Measurements from ENCODE around the gene LAMTOR5.
"Not testable (repeated sequence)": the region's sequence is repeated elsewhere in the genome, so short reads cannot be mapped to it uniquely, and the experiment has no call there.

The LAMTOR5 gene

GRCh38 chr1:110403805-110404204 is 3.7 kb downstream of the LAMTOR5 start:
- Histone ChIP-seq H3K4me3 (ENCODE audit: low read depth, low read length) (no peak overlapping the region), H3K36me3 (peaks cover 74% of the 10 kb centered on the region)
- TF ChIP-seq CTCF (IDR thresholded peaks at IDR 0.05; ENCODE audit: low read depth, low read length), result no peak

GRCh38 chr1:110396259-110396958 is 11.1 kb downstream of the LAMTOR5 start:
- not testable (repeated sequence) for H3K9me3 ChIP-seq (ENCODE audit: severe bottlenecking); DNase-seq; H3K27ac ChIP-seq; H3K27me3 ChIP-seq (ENCODE audit: insufficient read depth, low read depth, severe bottlenecking); H3K4me3 ChIP-seq (ENCODE audit: low read depth, low read length)
- peaks cover 44% of the 10 kb centered on the region for H3K36me3 ChIP-seq

More at GRCh38 chr1:110403805-110404204, 3.7 kb downstream of the LAMTOR5 start:
- H3K27ac ChIP-seq, result no peak overlapping the region
- H3K27me3 ChIP-seq (ENCODE audit: insufficient read depth, low read depth, severe bottlenecking), result no peaks in the 10 kb centered on the region
- DNase-seq, result no peak
- no peaks in the 10 kb centered on the region for H3K9me3 ChIP-seq (ENCODE audit: severe bottlenecking)

GRCh38 chr1:110394493-110394820 is 13.0 kb downstream of the LAMTOR5 start:
- Histone ChIP-seq H3K27me3 (ENCODE audit: insufficient read depth, low read depth, severe bottlenecking) (no peaks in the 10 kb centered on the region), H3K4me3 (ENCODE audit: low read depth, low read length) (no peak overlapping the region), H3K27ac (no peak overlapping the region), H3K36me3 (peaks cover 25% of the 10 kb centered on the region), H3K9me3 (ENCODE audit: severe bottlenecking) (no peaks in the 10 kb centered on the region)
- TF ChIP-seq CTCF (IDR thresholded peaks at IDR 0.05; ENCODE audit: low read depth, low read length), result no peak
- DNase-seq, result no peak

- Histone ChIP-seq H3K27me3 (ENCODE audit: insufficient read depth, low read depth, severe bottlenecking) (no peaks in the 10 kb centered on the region), H3K36me3 (peaks cover 19% of the 10 kb centered on the region), H3K9me3 (ENCODE audit: severe bottlenecking) (no peaks in the 10 kb centered on the region), H3K27ac (no peak overlapping the region), H3K4me3 (ENCODE audit: low read depth, low read length) (no peak overlapping the region)
- TF ChIP-seq CTCF (IDR thresholded peaks at IDR 0.05; ENCODE audit: low read depth, low read length), result no peak
- DNase-seq, result no peak
These were observed 13.6 kb downstream of the LAMTOR5 start for GRCh38 chr1:110393691-110394492.

- Histone ChIP-seq H3K27me3 (ENCODE audit: insufficient read depth, low read depth, severe bottlenecking) (no peaks in the 10 kb centered on the region), H3K9me3 (ENCODE audit: severe bottlenecking) (no peaks in the 10 kb centered on the region), H3K36me3 (peaks cover 13% of the 10 kb centered on the region), H3K27ac (no peak overlapping the region), H3K4me3 (ENCODE audit: low read depth, low read length) (no peak overlapping the region)
- no peak for TF ChIP-seq CTCF (IDR thresholded peaks at IDR 0.05; ENCODE audit: low read depth, low read length)
- DNase-seq, result no peak
These were observed 14.2 kb downstream of the LAMTOR5 start for GRCh38 chr1:110393286-110393685.

GRCh38 chr1:110390692-110391245 is 16.7 kb downstream of the LAMTOR5 start, which contains the start of gene SLC16A4:
Gene SLC16A4 (minus strand): TSS chr1:110391026. CDS start chr1:110389323, 1,703 bp downstream.
- Histone ChIP-seq H3K4me3 (ENCODE audit: low read depth, low read length) (no peak within 1 kb of the TSS; the same call in 1 of the 2 replicates), H3K27ac (no peak within 1 kb of the TSS), H3K27me3 (ENCODE audit: insufficient read depth, low read depth, severe bottlenecking) (no peaks in the 10 kb centered on the region), H3K36me3 (peaks cover 3% of the 10 kb centered on the region; the same call in 1 of the 2 replicates), H3K9me3 (ENCODE audit: severe bottlenecking) (no peaks in the 10 kb centered on the region)
- no peak for TF ChIP-seq CTCF (IDR thresholded peaks at IDR 0.05; ENCODE audit: low read depth, low read length)
- DNase-seq, result peak; percentile 21

Data from WERI-Rb-1 (cell line).